Upper lobe of left lung (tissue), 6 donors: Measurements from ENCODE around the gene SNRPA. TPM values are rescaled to one million over a fixed set of nuclear protein-coding genes. Genes with fewer than 3 reads are reported as not detected.

Experiments
- ATAC-seq, 2 donors: fragments of 200-7000 bp; cut with Tn5 transposase; one replicate each; pipeline ENCODE4 v1.9.1; 2022; ENCODE audit warnings: mild to moderate bottlenecking in 2 of 2, moderate library complexity in 2 of 2; ENCODE audit not compliant: low FRiP score in 2 of 2
- DNase-seq, 2 donors: peaks; one replicate each; pipeline ENCODE4 v3.0.0-alpha.2; 2019 to 2020
- H3K27ac ChIP-seq, 4 donors: fragments of 200-600 bp; sonication (generic); one replicate each; pipeline ENCODE4 v1.5.1; 2016 to 2019
- H3K27me3 ChIP-seq, 4 donors: fragments of 200-600 bp; sonication (generic); one replicate each; pipeline ENCODE4 v1.5.1; 2017 to 2019
- H3K36me3 ChIP-seq, 4 donors: fragments of 200-600 bp; sonication (generic); one replicate each; pipeline ENCODE4 v1.5.1; 2016 to 2019
- H3K4me1 ChIP-seq, 4 donors: fragments of 200-600 bp; sonication (generic); one replicate each; pipeline ENCODE4 v1.5.1; 2018 to 2019
- H3K4me3 ChIP-seq, 4 donors: fragments of 200-600 bp; sonication (generic); one replicate each; pipeline ENCODE4 v1.5.1; 2017 to 2019; ENCODE audit warnings: mild to moderate bottlenecking in 2 of 4, moderate library complexity in 1 of 4
- H3K9me3 ChIP-seq, 4 donors: fragments of 200-600 bp; sonication (generic); one replicate each; pipeline ENCODE4 v1.5.1; 2018 to 2019
- CTCF ChIP-seq, 6 experiments: fragments of 450-650 bp in 4 of 6; fragments of 200-600 bp in 2 of 6; sonication (generic) in 2 of 6; IDR thresholded peaks; one replicate each; pipeline ENCODE4 v1.5.1; 2016 to 2019; ENCODE audit warnings: antibody characterized with exemption in 6 of 6
- EP300 ChIP-seq, 4 donors: sonication (generic); formaldehyde crosslinking; IDR thresholded peaks; one replicate each; pipeline ENCODE4 v1.5.1; 2017; ENCODE audit warnings: antibody characterized with exemption in 4 of 4, control low read depth in 2 of 4
- POLR2A ChIP-seq, 4 donors: fragments of 450-650 bp; IDR thresholded peaks; one replicate each; pipeline ENCODE4 v1.5.1; 2016 to 2017; ENCODE audit warnings: antibody characterized with exemption in 4 of 4, mild to moderate bottlenecking in 2 of 4
- POLR2AphosphoS5 ChIP-seq, 2 donors: sonication (generic); formaldehyde crosslinking; IDR thresholded peaks; one replicate each; pipeline ENCODE4 v1.5.1; 2017; ENCODE audit warnings: antibody characterized with exemption in 2 of 2
- WGBS, 2 donors: methylation state at CpG; one replicate each; pipeline ENCODE4 v1.1.5; 2017 to 2018; 5-methylcytosine and 5-hydroxymethylcytosine counted together
- total RNA-seq, 6 donors: library from RNA; depleted of rRNA in 4 of 6; stranded (reverse); fragments of >200 nt in 4 of 6; gene quantifications; one replicate each; pipeline versions ENCODE4 v1.1.0 to v1.2.1, GENCODE V29; 2016 to 2021
- donor health status: DM: no; HTN: no; CAD: no; lungs with moderate emphysema.
- donor health status: DM: no; HTN: yes; CAD: no; lungs with severe emphysema.

SNRPA gene
- total RNA-seq, 6 donors from 2014 or later, result 32.4 to 90.1 (median 55.3) TPM

GRCh38 chr19:40709817-40710216 is 41.2 kb upstream of the SNRPA start:
- H3K27me3 ChIP-seq, result no peaks in the 10 kb centered on the region
- H3K27ac ChIP-seq, result no peak overlapping the region
- peaks cover 7 to 12% (median 10%) of the 10 kb centered on the region in 4 donors for H3K4me1 ChIP-seq
- no peaks in the 10 kb centered on the region for H3K9me3 ChIP-seq
- no peak for TF ChIP-seq EP300 (IDR thresholded peaks at IDR 0.05)
- TF ChIP-seq POLR2AphosphoS5 (IDR thresholded peaks at IDR 0.05), result no peak
- TF ChIP-seq CTCF (IDR thresholded peaks at IDR 0.05), result no peak
- no peak for TF ChIP-seq POLR2A (IDR thresholded peaks at IDR 0.05)
- WGBS, 2 donors, result 87 to 94% methylated on average over 5 of the region's 5 CpGs
- no peak overlapping the region for H3K4me3 ChIP-seq
- H3K36me3 ChIP-seq, result peaks cover 9 to 62% (median 46%) of the 10 kb centered on the region in 4 donors
- ATAC-seq, result no peak
- DNase-seq, result no peak

GRCh38 chr19:40713939-40714338 is 37.1 kb upstream of the SNRPA start:
- WGBS, 2 donors, result 87 to 96% methylated on average over 9 to 11 of the region's 11 CpGs
- TF ChIP-seq POLR2A (IDR thresholded peaks at IDR 0.05) (no peak), CTCF (IDR thresholded peaks at IDR 0.05) (no peak), POLR2AphosphoS5 (IDR thresholded peaks at IDR 0.05) (no peak), EP300 (IDR thresholded peaks at IDR 0.05) (no peak)
- Histone ChIP-seq H3K9me3 (no peaks in the 10 kb centered on the region), H3K36me3 (peaks cover 6 to 31% (median 21%) of the 10 kb centered on the region in 4 donors), H3K27me3 (no peaks in the 10 kb centered on the region), H3K4me1 (peaks cover 23 to 44% (median 24%) of the 10 kb centered on the region in 4 donors), H3K4me3 (peak overlapping the region in 2 of 4 donors; percentile 75 to 76), H3K27ac (peak overlapping the region; percentile 98 to 99 (median 98))
- DNase-seq (no peak), ATAC-seq (no peak)

GRCh38 chr19:40714441-40715299 is 36.3 kb upstream of the SNRPA start:
- ATAC-seq (peak; percentile 86 to 89), DNase-seq (peak; percentile 98 to 99)
- WGBS, 2 donors, result 5 to 13% methylated on average over 17 to 30 of the region's 31 CpGs
- H3K4me3 ChIP-seq, result peak overlapping the region; percentile 48 to 90 (median 76)
- H3K36me3 ChIP-seq, result peaks cover 1 to 24% (median 16%) of the 10 kb centered on the region in 4 donors
- H3K9me3 ChIP-seq, result no peaks in the 10 kb centered on the region
- H3K4me1 ChIP-seq, result peaks cover 27 to 52% (median 28%) of the 10 kb centered on the region in 4 donors
- TF ChIP-seq POLR2A (IDR thresholded peaks at IDR 0.05), result peak in 1 of 4 donors; percentile 27
- no peak for TF ChIP-seq EP300 (IDR thresholded peaks at IDR 0.05)
- peak in 1 of 6 experiments; percentile 21 for TF ChIP-seq CTCF (IDR thresholded peaks at IDR 0.05)
- TF ChIP-seq POLR2AphosphoS5 (IDR thresholded peaks at IDR 0.05), result peak; percentile 5 to 44
- H3K27me3 ChIP-seq, result no peaks in the 10 kb centered on the region
- peak overlapping the region; percentile 98 to 99 (median 98) for H3K27ac ChIP-seq

- H3K36me3 ChIP-seq, result peaks cover 0 to 11% (median 5%) of the 10 kb centered on the region in 4 donors
- no peaks in the 10 kb centered on the region for H3K9me3 ChIP-seq
- peak overlapping the region; percentile 75 to 90 (median 76) for H3K4me3 ChIP-seq
- no peaks in the 10 kb centered on the region for H3K27me3 ChIP-seq
- DNase-seq (no peak), ATAC-seq (no peak)
- peaks cover 31 to 65% (median 39%) of the 10 kb centered on the region in 4 donors for H3K4me1 ChIP-seq
- TF ChIP-seq CTCF (IDR thresholded peaks at IDR 0.05) (no peak), POLR2A (IDR thresholded peaks at IDR 0.05) (peak in 1 of 4 donors; percentile 6)
- WGBS, 2 donors, result 8 to 15% methylated on average over 8 of the region's 8 CpGs
- peak overlapping the region; percentile 98 to 99 (median 98) for H3K27ac ChIP-seq
These were observed 34.9 kb upstream of the SNRPA start for GRCh38 chr19:40716031-40716481.
